GM23338 (cell line): ENCODE data around the gene MUC6.

Source experiments
- CREB1 ChIP-seq: fragments of 250-450 bp; sonication (Bioruptor Pico); IDR thresholded peaks from 2 replicates; pipeline ENCODE4 v1.5.0; 2020; ENCODE audit warnings: low read depth, mild to moderate bottlenecking, moderate library complexity
- CTCF ChIP-seq, 2 experiments: fragments of 200-600 bp in 1 of 2; sonication (generic) in 1 of 2; conservative IDR thresholded peaks; 2 replicates each; pipeline versions ENCODE4 v1.5.1 to v1.6.1; 2016 to 2017; ENCODE audit warnings: antibody characterized with exemption in 2 of 2, low read depth in 2 of 2, mild to moderate bottlenecking in 2 of 2, moderate library complexity in 1 of 2
- ETS1 ChIP-seq: IDR thresholded peaks from 2 replicates; pipeline ENCODE4 v1.6.1; 2016; ENCODE audit warnings: antibody characterized with exemption
- EZH2 ChIP-seq: fragments of 200-600 bp; sonication (generic); IDR thresholded peaks from one replicate; pipeline ENCODE4 v1.8.0; 2017; ENCODE audit warnings: antibody characterized with exemption, mild to moderate bottlenecking, low read depth; ENCODE audit not compliant: unreplicated experiment
- JUNB ChIP-seq: IDR thresholded peaks from one replicate; pipeline ENCODE4 v1.6.1; 2016; ENCODE audit warnings: antibody characterized with exemption; ENCODE audit not compliant: unreplicated experiment
- POLR2AphosphoS5 ChIP-seq: IDR thresholded peaks from 2 replicates; pipeline ENCODE4 v1.6.1; 2016; ENCODE audit warnings: antibody characterized with exemption, low read depth
- REST ChIP-seq: IDR thresholded peaks from one replicate; pipeline ENCODE4 v1.6.1; 2018; ENCODE audit warnings: antibody characterized with exemption; ENCODE audit not compliant: unreplicated experiment
- STAT1 ChIP-seq: IDR thresholded peaks from one replicate; pipeline ENCODE4 v1.6.1; 2016; ENCODE audit warnings: antibody characterized with exemption; ENCODE audit not compliant: unreplicated experiment

GRCh38 chr11:1081601-1082311 lies 45.2 kb upstream of the MUC6 start:
- TF ChIP-seq POLR2AphosphoS5 (no peak), CTCF (conservative IDR thresholded peaks at IDR 0.05; ENCODE audit: low read depth in 2 of 2) (no peak), STAT1 (no peak), CREB1 (CRISPR knock-in tag) (no peak), JUNB (no peak), EZH2 (no peak), ETS1 (no peak), REST (no peak)
